ENCODE results near the gene SLC52A3. TPM values are rescaled to one million over a fixed set of nuclear protein-coding genes. Genes with fewer than 3 reads are reported as not detected.

Gene SLC52A3
- total and polyA plus RNA-seq, 2 donors (not counting 3 experiments of a cell fraction or from before 2014, with no cell fraction given): not detected

DNA sequence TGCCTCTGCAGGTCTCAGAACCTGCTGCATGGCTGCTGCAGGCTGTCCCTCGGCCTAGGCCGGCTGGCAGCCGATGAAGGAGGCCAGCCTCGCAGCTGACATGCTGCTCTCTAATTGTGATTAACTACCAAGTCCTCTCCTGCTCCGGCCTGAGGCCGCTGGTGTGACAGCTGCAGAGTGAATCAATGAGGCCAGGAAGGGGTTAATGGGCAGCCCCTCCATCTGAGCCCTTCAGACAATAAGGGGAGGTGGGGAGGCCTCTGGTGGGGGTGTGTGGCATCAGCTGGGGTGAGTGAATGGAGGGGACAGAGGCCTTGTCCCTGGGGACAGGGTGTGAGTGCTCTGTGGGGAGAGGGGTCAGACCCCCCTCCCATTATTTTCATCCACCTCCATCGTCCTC, 34.4 kb downstream of the SLC52A3 start:
- no peak for TF ChIP-seq CTCF (IDR thresholded peaks at IDR 0.05; ENCODE audit: extremely low read depth in 1 of 2, insufficient read depth in 1 of 2, low read depth in 1 of 2, low read length in 2 of 2)
- TF ChIP-seq JUN (IDR thresholded peaks at IDR 0.05; ENCODE audit: borderline replicate concordance, insufficient read depth, insufficient read length, low read depth): no peak
- intact Hi-C loops (cut with micrococcal nuclease): no loop called here
- Histone ChIP-seq H3K79me2 (ENCODE audit: control insufficient read depth, insufficient read depth, low read length) (no peaks in the 10 kb centered on the region), H3K36me3 (ENCODE audit: control insufficient read depth in 2 of 2, extremely low read depth in 1 of 2, insufficient read depth in 2 of 2, low read length in 2 of 2) (no peaks in the 10 kb centered on the region), H3K27me3 (ENCODE audit: control insufficient read depth in 2 of 2, insufficient read depth in 2 of 2, low read length in 2 of 2) (peaks cover 8 to 11% of the 10 kb centered on the region in 2 experiments), H3K4me2 (ENCODE audit: insufficient read depth, low read length) (no peak overlapping the region), H3K4me3 (replicated peaks in 1 of 3; ENCODE audit: insufficient read depth in 1 of 3, low read depth in 1 of 3, low read length in 3 of 3) (no peak overlapping the region), H2AFZ (ENCODE audit: low read depth, low read length) (no peak overlapping the region), H3K27ac (ENCODE audit: insufficient read depth, low read depth, low read length) (no peak overlapping the region), H3K9me1 (replicated peaks; ENCODE audit: control insufficient read depth, extremely low read depth, insufficient read depth, low read length) (no peaks in the 10 kb centered on the region), H3K4me1 (ENCODE audit: control insufficient read depth, extremely low read depth, insufficient read depth, low read length) (no peaks in the 10 kb centered on the region), H3K9me3 (replicated peaks; ENCODE audit: control insufficient read depth, insufficient read depth, low read length) (no peaks in the 10 kb centered on the region), H3K9ac (replicated peaks; ENCODE audit: extremely low read depth, insufficient read depth, low read length) (no peak overlapping the region), H4K20me1 (replicated peaks; ENCODE audit: control insufficient read depth, extremely low read depth, insufficient read depth, low read length) (no peaks in the 10 kb centered on the region)
- dilution Hi-C loops (cut with MboI; ENCODE audit: extremely low pct_ligation_motif_present, low sequenced_read_pairs): no loop called here
- DNase-seq (ENCODE audit: low read depth, low spot score) (no peak), FAIRE-seq (no peak)
- BruUV-seq (replicated peaks): no TSS peak
- POLR2A ChIA-PET: no interaction called here
- CTCF ChIA-PET: no interaction called here

GRCh38 chr20:732727-733126, 35.6 kb downstream of the SLC52A3 start:
- BruUV-seq (replicated peaks): no TSS peak
- no peak overlapping the region for H3K27ac ChIP-seq (ENCODE audit: insufficient read depth, low read depth, low read length)
- FAIRE-seq: no peak

More at GRCh38 chr20:732727-733126, 35.6 kb downstream of the SLC52A3 start:
- TF ChIP-seq POLR2AphosphoS5 (IDR thresholded peaks at IDR 0.05; ENCODE audit: insufficient read depth, low read depth, low read length): no peak
- no peak for TF ChIP-seq FOS (IDR thresholded peaks at IDR 0.05; ENCODE audit: borderline replicate concordance, insufficient read depth, low read length)
- TF ChIP-seq EZH2 (IDR thresholded peaks at IDR 0.05; ENCODE audit: borderline replicate concordance, low read depth, low read length, severe bottlenecking): no peak
- no peak for TF ChIP-seq POLR2A (IDR thresholded peaks at IDR 0.05; ENCODE audit: low read depth, low read length)
- no peak for TF ChIP-seq MYC (IDR thresholded peaks at IDR 0.05; ENCODE audit: low read depth, low read length)
- no peak for TF ChIP-seq MAX (IDR thresholded peaks at IDR 0.05; ENCODE audit: insufficient read depth, insufficient read length)
- H2AFZ ChIP-seq (ENCODE audit: low read depth, low read length): no peak overlapping the region
- no peak overlapping the region for H3K4me2 ChIP-seq (ENCODE audit: insufficient read depth, low read length)
- dilution Hi-C loops (cut with MboI; ENCODE audit: extremely low pct_ligation_motif_present, low sequenced_read_pairs): no loop called here
- H3K9me3 ChIP-seq (replicated peaks; ENCODE audit: control insufficient read depth, insufficient read depth, low read length): no peaks in the 10 kb centered on the region
- H3K4me3 ChIP-seq (replicated peaks in 1 of 3; ENCODE audit: insufficient read depth in 1 of 3, low read depth in 1 of 3, low read length in 3 of 3): no peak overlapping the region
- CTCF ChIA-PET: interaction anchor here (0.9 kb wide), 1 partner anchor 172 kb away, joined by 3 read pairs; no protein-coding TSS in a partner anchor
- H3K36me3 ChIP-seq (ENCODE audit: control insufficient read depth in 2 of 2, extremely low read depth in 1 of 2, insufficient read depth in 2 of 2, low read length in 2 of 2): no peaks in the 10 kb centered on the region
- no peaks in the 10 kb centered on the region for H4K20me1 ChIP-seq (replicated peaks; ENCODE audit: control insufficient read depth, extremely low read depth, insufficient read depth, low read length)
- no peak for DNase-seq (ENCODE audit: low read depth, low spot score)
- no peaks in the 10 kb centered on the region for H3K4me1 ChIP-seq (ENCODE audit: control insufficient read depth, extremely low read depth, insufficient read depth, low read length)
- POLR2A ChIA-PET: no interaction called here
- no peaks in the 10 kb centered on the region for H3K9me1 ChIP-seq (replicated peaks; ENCODE audit: control insufficient read depth, extremely low read depth, insufficient read depth, low read length)
- H3K79me2 ChIP-seq (ENCODE audit: control insufficient read depth, insufficient read depth, low read length): no peaks in the 10 kb centered on the region
- H3K27me3 ChIP-seq (ENCODE audit: control insufficient read depth in 2 of 2, insufficient read depth in 2 of 2, low read length in 2 of 2): peaks cover 13 to 19% of the 10 kb centered on the region in 2 experiments
- H3K9ac ChIP-seq (replicated peaks; ENCODE audit: extremely low read depth, insufficient read depth, low read length): no peak overlapping the region
- intact Hi-C loops (cut with micrococcal nuclease): no loop called here
